VCaP (cell line): Measurements from ENCODE around the gene GJB4.

ENCODE experiments used
- H3K27ac ChIP-seq: fragments of 450-650 bp; 2 replicates; pipeline ENCODE4 v1.5.1; 2017
- CTCF ChIP-seq: fragments of 450-650 bp; conservative IDR thresholded peaks from 2 replicates; pipeline ENCODE4 v1.5.1; 2017; ENCODE audit warnings: mild to moderate bottlenecking, moderate library complexity

Gene GJB4

GRCh38 chr1:34759503-34760357, at the start of gene GJB4:
Gene GJB4, plus strand, starts transcription at chr1:34759740. Its CDS starts 1,515 bp downstream, at chr1:34761255.
- TF ChIP-seq CTCF, result no peak
- no peak within 1 kb of the TSS for H3K27ac ChIP-seq

- H3K27ac ChIP-seq, result no peak overlapping the region
- TF ChIP-seq CTCF, result no peak
Observed at GRCh38 chr1:34710812-34711211, 48.7 kb upstream of the GJB4 start.

- no peak for TF ChIP-seq CTCF
- no peak overlapping the region for H3K27ac ChIP-seq
Observed at GRCh38 chr1:34711485-34711884, 48.1 kb upstream of the GJB4 start.

- TF ChIP-seq CTCF, result no peak
- no peak overlapping the region for H3K27ac ChIP-seq
Observed at GRCh38 chr1:34712007-34712688, 47.4 kb upstream of the GJB4 start.

GRCh38 chr1:34713443-34713842, 46.1 kb upstream of the GJB4 start:
- no peak for TF ChIP-seq CTCF
- H3K27ac ChIP-seq, result no peak overlapping the region

- no peak overlapping the region for H3K27ac ChIP-seq
- no peak for TF ChIP-seq CTCF
Observed at GRCh38 chr1:34714386-34714785, 45.2 kb upstream of the GJB4 start.

- TF ChIP-seq CTCF, result no peak
- no peak overlapping the region for H3K27ac ChIP-seq
Observed at GRCh38 chr1:34715139-34715538, 44.4 kb upstream of the GJB4 start.
